T-helper 2 cell treated with Interferon-gamma antibody and Interleukin-4, amounts not matched to agents 5 μg/mL and 100 μg/mL, for 36 hours (primary cell): ENCODE data around the gene RHOD.

Source experiments
- DNase-seq: peaks from one replicate; pipeline ENCODE4 v3.0.0; 2021; ENCODE audit warnings: low spot score
- H3K27ac Mint-ChIP-seq: one replicate; pipeline ENCODE4 v1.8.0; 2021; ENCODE audit warnings: mild to moderate bottlenecking, mixed read lengths
- H3K27me3 Mint-ChIP-seq: one replicate; pipeline ENCODE4 v1.8.0; 2021; ENCODE audit warnings: low read depth, mixed read lengths
- H3K36me3 Mint-ChIP-seq: one replicate; pipeline ENCODE4 v1.8.0; 2021; ENCODE audit warnings: low read depth, mixed read lengths
- H3K4me1 Mint-ChIP-seq: one replicate; pipeline ENCODE4 v1.8.0; 2021; ENCODE audit warnings: low read depth, mixed read lengths
- H3K4me3 Mint-ChIP-seq: one replicate; pipeline ENCODE4 v1.8.0; 2022; ENCODE audit warnings: mild to moderate bottlenecking, moderate library complexity, mixed read lengths
- H3K9me3 Mint-ChIP-seq: one replicate; pipeline ENCODE4 v1.8.0; 2021; ENCODE audit warnings: mixed read lengths

The RHOD gene

GRCh38 chr11:67045314-67045713 is 11.3 kb upstream of the RHOD start:
- DNase-seq, result no peak
- peaks cover 6% of the 10 kb centered on the region for H3K27me3 Mint-ChIP-seq
- H3K36me3 Mint-ChIP-seq, result no peaks in the 10 kb centered on the region
- no peak overlapping the region for H3K27ac Mint-ChIP-seq
- H3K4me3 Mint-ChIP-seq, result no peak overlapping the region
- no peaks in the 10 kb centered on the region for H3K9me3 Mint-ChIP-seq
- no peaks in the 10 kb centered on the region for H3K4me1 Mint-ChIP-seq

DNA sequence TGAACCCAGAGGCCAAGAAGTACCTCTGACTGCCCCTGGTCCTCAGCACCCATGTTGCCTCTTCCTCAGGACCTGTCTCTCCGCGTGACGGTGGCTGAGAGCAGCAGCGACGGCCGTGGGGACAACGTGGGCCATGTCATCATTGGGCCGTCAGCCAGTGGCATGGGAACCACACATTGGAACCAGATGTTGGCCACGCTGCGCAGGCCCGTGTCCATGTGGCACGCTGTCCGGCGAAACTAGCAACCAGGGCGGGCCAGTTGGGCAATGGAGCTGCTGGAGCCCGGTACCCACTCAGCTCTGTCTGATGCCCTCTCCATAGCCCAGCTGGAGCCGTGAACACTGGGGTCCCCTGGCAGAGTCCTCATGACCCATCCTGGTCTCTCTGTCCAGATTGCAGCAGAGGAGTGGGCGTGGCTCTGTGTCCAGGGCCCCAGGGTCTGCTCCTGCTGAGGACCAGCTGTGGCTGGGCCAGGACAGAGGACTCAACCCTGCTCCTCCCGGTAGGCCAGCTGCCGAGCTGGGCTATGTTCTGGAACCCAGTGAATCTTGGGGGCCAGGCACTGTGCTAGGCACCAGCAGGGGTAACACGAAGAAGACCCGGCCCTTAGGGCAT is 8.0 kb upstream of the RHOD start:
- Mint-ChIP-seq H3K27me3 (no peaks in the 10 kb centered on the region), H3K27ac (no peak overlapping the region), H3K9me3 (no peaks in the 10 kb centered on the region), H3K4me1 (no peaks in the 10 kb centered on the region), H3K4me3 (no peak overlapping the region), H3K36me3 (no peaks in the 10 kb centered on the region)
- no peak for DNase-seq

GRCh38 chr11:67050139-67050538 is 6.5 kb upstream of the RHOD start:
- peaks cover 1% of the 10 kb centered on the region for H3K4me1 Mint-ChIP-seq
- H3K9me3 Mint-ChIP-seq, result no peaks in the 10 kb centered on the region
- no peaks in the 10 kb centered on the region for H3K36me3 Mint-ChIP-seq
- no peaks in the 10 kb centered on the region for H3K27me3 Mint-ChIP-seq
- no peak overlapping the region for H3K4me3 Mint-ChIP-seq
- no peak overlapping the region for H3K27ac Mint-ChIP-seq
- DNase-seq, result no peak

DNA sequence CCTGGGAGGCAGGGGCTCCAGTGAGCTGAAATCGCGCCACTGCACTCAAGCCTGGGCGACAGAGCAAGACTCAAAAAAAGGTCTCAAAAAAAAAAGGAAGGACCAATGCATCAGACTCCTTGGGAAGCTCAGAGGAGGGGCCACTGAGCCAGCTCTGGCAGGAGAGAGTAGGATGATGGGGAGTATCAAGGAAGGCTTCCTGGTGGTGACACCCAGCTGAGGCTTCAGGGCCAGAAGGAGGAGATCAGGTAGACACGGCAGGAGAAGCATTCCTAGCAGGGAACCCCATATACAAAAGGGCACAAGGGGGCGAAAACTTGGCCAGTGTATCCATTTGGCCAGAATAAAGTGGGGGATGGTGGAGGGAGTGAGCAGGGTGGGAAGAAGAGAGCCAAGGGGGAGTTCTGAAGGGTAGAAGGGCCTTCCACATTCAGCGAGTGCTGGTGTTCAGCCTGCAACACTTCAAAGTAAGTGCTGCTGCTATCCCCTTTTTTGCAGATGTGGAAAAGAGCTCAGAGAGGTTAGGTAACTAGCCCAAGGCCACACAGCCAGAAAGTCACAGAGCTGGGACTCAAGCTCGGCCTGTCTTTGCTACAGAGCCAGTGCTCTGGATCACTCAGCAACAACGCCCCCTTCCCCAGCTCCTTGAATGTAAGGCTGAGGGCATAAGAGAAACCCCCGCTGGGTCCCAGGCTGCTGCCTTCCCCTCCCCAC is 5.3 kb upstream of the RHOD start:
- H3K27ac Mint-ChIP-seq, result no peak overlapping the region
- no peak overlapping the region for H3K4me3 Mint-ChIP-seq
- no peaks in the 10 kb centered on the region for H3K9me3 Mint-ChIP-seq
- H3K36me3 Mint-ChIP-seq, result no peaks in the 10 kb centered on the region
- no peak for DNase-seq
- H3K4me1 Mint-ChIP-seq, result peaks cover 6% of the 10 kb centered on the region
- H3K27me3 Mint-ChIP-seq, result peaks cover 1% of the 10 kb centered on the region

- no peaks in the 10 kb centered on the region for H3K9me3 Mint-ChIP-seq
- DNase-seq, result no peak
- no peak overlapping the region for H3K27ac Mint-ChIP-seq
- no peaks in the 10 kb centered on the region for H3K36me3 Mint-ChIP-seq
- H3K27me3 Mint-ChIP-seq, result peaks cover 1% of the 10 kb centered on the region
- H3K4me1 Mint-ChIP-seq, result peaks cover 7% of the 10 kb centered on the region
- no peak overlapping the region for H3K4me3 Mint-ChIP-seq
These were observed 4.6 kb upstream of the RHOD start for GRCh38 chr11:67051945-67052488.

DNA sequence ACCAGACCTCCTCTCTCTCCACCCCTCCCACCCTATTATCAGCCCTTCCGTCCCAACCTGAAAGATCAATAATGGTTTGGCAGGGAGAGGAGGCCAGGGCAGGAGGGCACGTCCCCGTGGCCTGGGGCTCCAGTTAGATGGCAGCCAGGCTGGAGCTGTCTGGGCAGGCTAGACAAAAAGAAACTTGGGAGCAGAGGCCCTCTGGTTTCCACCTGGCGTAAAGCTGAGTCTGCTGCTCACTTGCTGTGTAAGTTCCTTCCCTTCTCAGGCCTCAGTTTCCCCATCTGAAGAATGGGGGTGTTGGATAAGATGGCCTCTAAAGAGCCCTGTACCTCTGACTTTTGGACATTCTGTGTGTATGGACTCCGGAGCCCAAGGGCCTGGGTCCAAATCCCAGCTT is 3.8 kb upstream of the RHOD start:
- Mint-ChIP-seq H3K27ac (no peak overlapping the region), H3K9me3 (no peaks in the 10 kb centered on the region), H3K4me1 (peaks cover 7% of the 10 kb centered on the region), H3K4me3 (no peak overlapping the region), H3K36me3 (no peaks in the 10 kb centered on the region), H3K27me3 (peaks cover 4% of the 10 kb centered on the region)
- DNase-seq, result no peak

GRCh38 chr11:67053896-67054329 is 2.7 kb upstream of the RHOD start:
- Mint-ChIP-seq H3K4me3 (no peak overlapping the region), H3K27ac (no peak overlapping the region), H3K36me3 (no peaks in the 10 kb centered on the region), H3K9me3 (no peaks in the 10 kb centered on the region), H3K27me3 (peaks cover 4% of the 10 kb centered on the region), H3K4me1 (peaks cover 7% of the 10 kb centered on the region)
- peak; percentile 25 for DNase-seq

GRCh38 chr11:67054346-67054835 is 2.3 kb upstream of the RHOD start:
- no peak overlapping the region for H3K27ac Mint-ChIP-seq
- H3K27me3 Mint-ChIP-seq, result peaks cover 4% of the 10 kb centered on the region
- H3K36me3 Mint-ChIP-seq, result no peaks in the 10 kb centered on the region
- no peak for DNase-seq
- H3K9me3 Mint-ChIP-seq, result no peaks in the 10 kb centered on the region
- peaks cover 7% of the 10 kb centered on the region for H3K4me1 Mint-ChIP-seq
- H3K4me3 Mint-ChIP-seq, result no peak overlapping the region

DNA sequence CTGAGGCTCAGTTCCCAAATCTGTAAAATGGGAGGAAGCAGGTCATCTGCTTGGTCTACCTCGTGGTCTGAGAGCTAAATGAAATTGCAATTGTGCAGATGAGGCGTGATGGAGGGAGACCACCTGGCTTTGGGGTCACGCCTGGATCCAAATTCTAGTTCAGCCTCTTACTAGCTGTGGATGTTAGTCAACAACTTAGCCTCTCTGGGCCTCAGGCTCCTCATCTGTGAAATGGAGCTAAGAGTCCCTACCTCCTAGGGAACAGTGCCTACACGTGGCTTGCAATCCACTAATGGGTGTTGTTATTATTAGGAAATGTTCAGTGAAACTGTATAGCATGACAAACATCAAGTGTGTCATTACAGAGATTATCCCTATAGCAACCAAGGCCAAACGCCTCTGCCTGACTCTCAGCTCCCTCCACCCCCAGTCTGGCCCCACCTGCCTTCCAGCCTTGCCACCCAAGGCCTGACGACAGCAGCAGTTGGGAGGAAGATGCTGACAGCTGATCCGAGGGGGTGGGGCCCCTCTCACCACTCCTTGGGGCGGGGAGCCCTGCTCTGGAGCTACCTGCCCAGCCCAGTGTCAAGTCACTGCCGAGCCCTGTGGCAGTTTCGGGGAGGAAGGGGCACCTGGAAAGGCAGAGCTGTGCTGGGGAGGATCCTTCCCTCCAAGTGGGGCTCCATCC is 1.7 kb upstream of the RHOD start:
- Mint-ChIP-seq H3K4me3 (no peak overlapping the region), H3K27me3 (peaks cover 4% of the 10 kb centered on the region)

GRCh38 chr11:67055812-67056211 is 835 bp upstream of the RHOD start:
- Mint-ChIP-seq H3K36me3 (no peaks in the 10 kb centered on the region), H3K4me1 (peaks cover 7% of the 10 kb centered on the region), H3K9me3 (no peaks in the 10 kb centered on the region), H3K27me3 (peaks cover 4% of the 10 kb centered on the region), H3K4me3 (no peak overlapping the region), H3K27ac (no peak overlapping the region)
- DNase-seq, result no peak

More for the DNA sequence above, 1.7 kb upstream of the RHOD start:
- Mint-ChIP-seq H3K9me3 (no peaks in the 10 kb centered on the region), H3K27ac (no peak overlapping the region), H3K4me1 (peaks cover 7% of the 10 kb centered on the region), H3K36me3 (no peaks in the 10 kb centered on the region)
- peak; percentile 23 for DNase-seq

GRCh38 chr11:67057205-67057672 is 592 bp downstream of the RHOD start:
- H3K4me1 Mint-ChIP-seq, result peaks cover 7% of the 10 kb centered on the region
- DNase-seq, result no peak
- H3K27me3 Mint-ChIP-seq, result peaks cover 4% of the 10 kb centered on the region
- no peaks in the 10 kb centered on the region for H3K36me3 Mint-ChIP-seq
- H3K4me3 Mint-ChIP-seq, result peak overlapping the region; percentile 26
- no peaks in the 10 kb centered on the region for H3K9me3 Mint-ChIP-seq
- H3K27ac Mint-ChIP-seq, result no peak overlapping the region

DNA sequence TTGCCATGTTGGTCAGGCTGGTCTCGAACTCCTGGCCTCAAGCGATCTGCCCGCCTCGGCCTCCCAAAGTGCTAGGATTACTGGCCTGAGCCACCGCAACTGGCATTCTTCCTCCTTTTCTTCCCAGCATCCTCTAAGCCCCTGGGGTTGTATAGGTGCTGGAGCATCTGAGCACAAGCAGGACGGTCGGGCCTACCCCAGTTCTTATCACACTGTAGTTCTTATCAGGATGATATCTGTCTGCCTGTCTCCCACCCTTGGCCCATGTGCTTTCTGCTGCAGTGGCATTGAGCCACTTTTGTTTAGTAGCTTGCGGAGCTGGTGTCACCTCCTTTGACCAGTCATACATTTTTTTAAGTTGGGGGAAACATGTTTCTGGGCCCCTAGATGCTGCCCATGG is 1.9 kb downstream of the RHOD start:
- no peaks in the 10 kb centered on the region for H3K9me3 Mint-ChIP-seq
- DNase-seq, result no peak
- H3K4me3 Mint-ChIP-seq, result no peak overlapping the region
- no peaks in the 10 kb centered on the region for H3K36me3 Mint-ChIP-seq
- no peak overlapping the region for H3K27ac Mint-ChIP-seq
- peaks cover 4% of the 10 kb centered on the region for H3K27me3 Mint-ChIP-seq
- peaks cover 7% of the 10 kb centered on the region for H3K4me1 Mint-ChIP-seq

DNA sequence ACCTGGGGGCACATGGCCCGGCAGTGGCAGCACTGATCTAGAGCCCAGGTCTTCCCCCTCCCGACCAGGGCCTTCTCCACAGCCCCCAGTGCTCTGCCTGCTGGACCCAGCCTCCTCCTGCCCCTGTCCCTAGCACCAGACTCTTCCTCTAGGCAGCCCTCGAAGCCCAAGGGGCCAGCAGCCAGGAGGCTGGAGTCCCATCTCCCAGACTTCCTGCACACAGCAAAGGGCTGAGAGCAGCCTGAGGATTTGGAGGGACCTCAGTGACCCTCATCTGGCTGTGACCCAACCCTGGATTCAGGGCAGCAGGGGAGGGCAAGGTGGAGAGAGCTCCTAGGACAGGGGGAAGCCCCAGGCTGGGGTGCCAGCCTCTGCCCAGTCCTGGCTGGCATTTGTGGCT is 3.0 kb downstream of the RHOD start:
- H3K27me3 Mint-ChIP-seq, result peaks cover 4% of the 10 kb centered on the region
- no peak overlapping the region for H3K4me3 Mint-ChIP-seq
- no peak overlapping the region for H3K27ac Mint-ChIP-seq
- H3K9me3 Mint-ChIP-seq, result no peaks in the 10 kb centered on the region
- no peak for DNase-seq
- H3K4me1 Mint-ChIP-seq, result peaks cover 7% of the 10 kb centered on the region
- H3K36me3 Mint-ChIP-seq, result no peaks in the 10 kb centered on the region

DNA sequence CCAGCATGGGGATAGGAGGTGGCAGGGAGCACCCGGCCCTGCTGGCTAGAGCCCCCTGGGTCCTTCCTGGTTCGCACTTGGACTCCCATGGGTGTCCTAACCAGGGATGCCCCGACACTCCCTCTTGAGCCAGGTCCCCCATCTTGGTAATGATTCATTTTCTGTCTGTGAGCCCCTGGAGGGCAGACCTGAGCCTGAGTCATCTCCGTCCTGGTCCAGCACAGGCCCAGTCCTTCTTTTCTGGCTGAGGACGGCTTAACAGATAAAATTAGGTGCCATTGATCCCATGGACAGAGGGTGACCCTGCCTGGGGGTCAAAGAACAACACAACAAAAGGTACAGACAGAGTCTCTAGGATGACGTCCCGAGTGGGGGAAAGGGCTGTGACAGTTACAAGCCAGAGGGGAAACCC is 3.5 kb downstream of the RHOD start:
- H3K27ac Mint-ChIP-seq, result no peak overlapping the region
- H3K27me3 Mint-ChIP-seq, result peaks cover 4% of the 10 kb centered on the region
- no peak overlapping the region for H3K4me3 Mint-ChIP-seq
- no peaks in the 10 kb centered on the region for H3K36me3 Mint-ChIP-seq
- no peak for DNase-seq
- H3K4me1 Mint-ChIP-seq, result peaks cover 6% of the 10 kb centered on the region
- H3K9me3 Mint-ChIP-seq, result no peaks in the 10 kb centered on the region
